GM23338 (cell line): ENCODE results near the gene GPR32.

Experiments
- EZH2 ChIP-seq: fragments of 200-600 bp; sonication (generic); IDR thresholded peaks from one replicate; pipeline ENCODE4 v1.8.0; 2017; ENCODE audit warnings: antibody characterized with exemption, mild to moderate bottlenecking, low read depth; ENCODE audit not compliant: unreplicated experiment
- EZH2phosphoT487 ChIP-seq: fragments of 200-600 bp; sonication (generic); IDR thresholded peaks from one replicate; pipeline ENCODE4 v1.8.1; 2018; ENCODE audit warnings: antibody characterized with exemption; ENCODE audit not compliant: unreplicated experiment
- ZNF114 ChIP-seq: fragments of 250-450 bp; sonication (Bioruptor Pico); IDR thresholded peaks from 2 replicates; pipeline ENCODE4 v1.5.0; 2020; ENCODE audit warnings: mild to moderate bottlenecking, moderate library complexity
- TF ChIP-seq, protein P1 (sequence below), 2 experiments: fragments of 200-600 bp in 1 of 2; sonication (generic) in 1 of 2; conservative IDR thresholded peaks; 2 replicates each; pipeline versions ENCODE4 v1.5.1 to v1.6.1; 2016 to 2017; ENCODE audit warnings: antibody characterized with exemption in 2 of 2, low read depth in 2 of 2, mild to moderate bottlenecking in 2 of 2, moderate library complexity in 1 of 2
- TF ChIP-seq, protein P2 (sequence below): IDR thresholded peaks from one replicate; pipeline ENCODE4 v1.6.1; 2018; ENCODE audit warnings: antibody characterized with exemption; ENCODE audit not compliant: unreplicated experiment

DNA sequence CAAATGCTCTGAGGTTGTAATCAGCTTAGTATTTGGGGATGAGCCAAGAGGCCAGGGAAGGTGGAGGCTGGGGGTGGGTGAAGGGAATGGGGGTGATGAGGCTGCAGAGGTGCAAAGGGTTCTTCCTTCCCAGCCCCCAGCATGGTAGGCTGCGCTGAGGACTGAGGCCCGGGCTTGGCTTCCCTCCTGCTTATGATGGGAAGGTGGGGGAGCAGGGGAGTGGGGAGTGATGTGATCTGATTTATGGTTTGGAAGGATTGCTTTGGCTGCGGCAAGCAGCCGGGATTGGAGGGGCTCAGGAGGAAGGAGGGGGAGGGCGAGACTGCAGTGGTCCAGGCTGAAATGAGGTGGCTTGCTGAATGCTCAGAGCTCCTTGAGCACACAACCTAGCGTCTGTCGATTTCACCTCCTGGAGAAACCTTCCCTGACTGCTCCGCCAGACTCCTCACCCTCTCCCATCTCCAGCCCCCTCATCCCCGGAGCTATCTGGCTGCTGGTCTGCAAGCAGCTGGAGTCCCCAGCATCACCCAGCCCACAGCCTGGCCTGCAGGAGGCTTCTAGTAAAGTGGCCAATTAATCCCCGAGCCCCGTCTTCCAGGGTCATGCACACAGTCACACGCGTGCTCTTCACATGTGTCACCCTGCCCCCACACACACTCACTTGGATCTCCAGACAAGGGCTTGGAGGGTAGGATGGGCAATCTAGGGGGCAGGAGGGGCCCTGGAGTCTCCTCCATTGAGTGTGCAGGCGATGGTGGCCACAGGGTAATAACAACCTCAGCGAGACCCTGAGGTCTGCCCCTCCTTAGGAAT lies 47.9 kb upstream of the GPR32 start:
- TF ChIP-seq, protein P1, sequence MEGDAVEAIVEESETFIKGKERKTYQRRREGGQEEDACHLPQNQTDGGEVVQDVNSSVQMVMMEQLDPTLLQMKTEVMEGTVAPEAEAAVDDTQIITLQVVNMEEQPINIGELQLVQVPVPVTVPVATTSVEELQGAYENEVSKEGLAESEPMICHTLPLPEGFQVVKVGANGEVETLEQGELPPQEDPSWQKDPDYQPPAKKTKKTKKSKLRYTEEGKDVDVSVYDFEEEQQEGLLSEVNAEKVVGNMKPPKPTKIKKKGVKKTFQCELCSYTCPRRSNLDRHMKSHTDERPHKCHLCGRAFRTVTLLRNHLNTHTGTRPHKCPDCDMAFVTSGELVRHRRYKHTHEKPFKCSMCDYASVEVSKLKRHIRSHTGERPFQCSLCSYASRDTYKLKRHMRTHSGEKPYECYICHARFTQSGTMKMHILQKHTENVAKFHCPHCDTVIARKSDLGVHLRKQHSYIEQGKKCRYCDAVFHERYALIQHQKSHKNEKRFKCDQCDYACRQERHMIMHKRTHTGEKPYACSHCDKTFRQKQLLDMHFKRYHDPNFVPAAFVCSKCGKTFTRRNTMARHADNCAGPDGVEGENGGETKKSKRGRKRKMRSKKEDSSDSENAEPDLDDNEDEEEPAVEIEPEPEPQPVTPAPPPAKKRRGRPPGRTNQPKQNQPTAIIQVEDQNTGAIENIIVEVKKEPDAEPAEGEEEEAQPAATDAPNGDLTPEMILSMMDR (conservative IDR thresholded peaks at IDR 0.05; ENCODE audit: low read depth in 2 of 2): no peak
- TF ChIP-seq EZH2: no peak
- no peak for TF ChIP-seq EZH2phosphoT487
- TF ChIP-seq, protein P2, sequence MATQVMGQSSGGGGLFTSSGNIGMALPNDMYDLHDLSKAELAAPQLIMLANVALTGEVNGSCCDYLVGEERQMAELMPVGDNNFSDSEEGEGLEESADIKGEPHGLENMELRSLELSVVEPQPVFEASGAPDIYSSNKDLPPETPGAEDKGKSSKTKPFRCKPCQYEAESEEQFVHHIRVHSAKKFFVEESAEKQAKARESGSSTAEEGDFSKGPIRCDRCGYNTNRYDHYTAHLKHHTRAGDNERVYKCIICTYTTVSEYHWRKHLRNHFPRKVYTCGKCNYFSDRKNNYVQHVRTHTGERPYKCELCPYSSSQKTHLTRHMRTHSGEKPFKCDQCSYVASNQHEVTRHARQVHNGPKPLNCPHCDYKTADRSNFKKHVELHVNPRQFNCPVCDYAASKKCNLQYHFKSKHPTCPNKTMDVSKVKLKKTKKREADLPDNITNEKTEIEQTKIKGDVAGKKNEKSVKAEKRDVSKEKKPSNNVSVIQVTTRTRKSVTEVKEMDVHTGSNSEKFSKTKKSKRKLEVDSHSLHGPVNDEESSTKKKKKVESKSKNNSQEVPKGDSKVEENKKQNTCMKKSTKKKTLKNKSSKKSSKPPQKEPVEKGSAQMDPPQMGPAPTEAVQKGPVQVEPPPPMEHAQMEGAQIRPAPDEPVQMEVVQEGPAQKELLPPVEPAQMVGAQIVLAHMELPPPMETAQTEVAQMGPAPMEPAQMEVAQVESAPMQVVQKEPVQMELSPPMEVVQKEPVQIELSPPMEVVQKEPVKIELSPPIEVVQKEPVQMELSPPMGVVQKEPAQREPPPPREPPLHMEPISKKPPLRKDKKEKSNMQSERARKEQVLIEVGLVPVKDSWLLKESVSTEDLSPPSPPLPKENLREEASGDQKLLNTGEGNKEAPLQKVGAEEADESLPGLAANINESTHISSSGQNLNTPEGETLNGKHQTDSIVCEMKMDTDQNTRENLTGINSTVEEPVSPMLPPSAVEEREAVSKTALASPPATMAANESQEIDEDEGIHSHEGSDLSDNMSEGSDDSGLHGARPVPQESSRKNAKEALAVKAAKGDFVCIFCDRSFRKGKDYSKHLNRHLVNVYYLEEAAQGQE: no peak
- no peak for TF ChIP-seq ZNF114 (CRISPR knock-in tag)
